Peyer's patch (tissue), 4 donors: Measurements from ENCODE around the gene CDH4.

ENCODE experiments used
- CTCF ChIP-seq, 6 experiments: fragments of 450-650 bp in 4 of 6; fragments of 200-600 bp in 2 of 6; sonication (generic) in 1 of 6; IDR thresholded peaks; one replicate each; pipeline ENCODE4 v1.5.1; 2017 to 2019; ENCODE audit warnings: antibody characterized with exemption in 6 of 6, mild to moderate bottlenecking in 3 of 6, moderate library complexity in 1 of 6
- POLR2A ChIP-seq, 2 donors: fragments of 450-650 bp; IDR thresholded peaks; one replicate each; pipeline ENCODE4 v1.5.1; 2017; ENCODE audit warnings: antibody characterized with exemption in 2 of 2, mild to moderate bottlenecking in 2 of 2, moderate library complexity in 2 of 2

GRCh38 chr20:61978491-61978890 lies 726.4 kb downstream of the CDH4 start:
- TF ChIP-seq CTCF (IDR thresholded peaks at IDR 0.05) (no peak), POLR2A (IDR thresholded peaks at IDR 0.05) (no peak)
